ENCODE data around the gene RAB37. TPM values are rescaled to one million over a fixed set of nuclear protein-coding genes. Genes with fewer than 3 reads are reported as not detected.

The RAB37 gene
- total and polyA plus RNA-seq, 2 of the 8 experiments (the other 6 are each of a cell fraction or from before 2014, with no cell fraction given) = 5.5 to 6.1 TPM

GRCh38 chr17:74722782-74723181, 14.3 kb upstream of the RAB37 start:
- ChIA-PET CTCF (ENCODE audit: partially characterized antibody) (interaction anchor here (1.2 to 1.5 kb wide), 2 partner anchors 15 to 22 kb away, joined by 3 to 5 read pairs; no protein-coding TSS in a partner anchor), POLR2A (ENCODE audit: partially characterized antibody) (no interaction called here)
- Histone ChIP-seq H2BK120ac (replicated peaks; ENCODE audit: low read depth, low read length) (no peak overlapping the region), H2BK20ac (ENCODE audit: low read length) (no peak overlapping the region), H3K9ac (replicated peaks in 1 of 4; ENCODE audit: extremely low read depth in 1 of 4, low read depth in 3 of 4, low read length in 3 of 4) (no peak overlapping the region), H4K5ac (ENCODE audit: insufficient read length, low read depth, low read length) (no peak overlapping the region), H4K20me1 (replicated peaks in 1 of 2; ENCODE audit: control insufficient read depth in 1 of 2, insufficient read depth in 2 of 2, low read length in 2 of 2) (no peaks in the 10 kb centered on the region), H3K79me1 (ENCODE audit: low read depth, low read length) (no peaks in the 10 kb centered on the region), H2BK12ac (ENCODE audit: low read depth, low read length) (no peak overlapping the region), H3K9me3 (ENCODE audit: insufficient read depth in 2 of 2, low read depth in 1 of 2, low read length in 1 of 2) (no peaks in the 10 kb centered on the region), H3K4ac (replicated peaks; ENCODE audit: insufficient read length, low read depth, low read length) (no peak overlapping the region), H2BK15ac (ENCODE audit: low read length) (no peak overlapping the region), H3K18ac (ENCODE audit: extremely low read depth, low read length) (no peak overlapping the region), H3K4me2 (ENCODE audit: insufficient read depth in 1 of 2, low read depth in 2 of 2, low read length in 2 of 2) (no peak overlapping the region), H3K14ac (ENCODE audit: insufficient read length) (no peak overlapping the region), H2AFZ (ENCODE audit: low read length) (no peak overlapping the region), H3K36me3 (ENCODE audit: control insufficient read depth in 2 of 4, insufficient read depth in 4 of 4, low read length in 3 of 4) (no peaks in the 10 kb centered on the region), H3K27me3 (replicated peaks in 1 of 4; ENCODE audit: control insufficient read depth in 3 of 4, extremely low read depth in 1 of 4, insufficient read depth in 3 of 4, low read length in 3 of 4) (no peaks in the 10 kb centered on the region; a peak in 3 of 7 replicates), H4K8ac (ENCODE audit: extremely low read depth, insufficient read depth, low read length) (no peak overlapping the region), H2BK5ac (ENCODE audit: low read depth, low read length) (no peak overlapping the region), H3K4me1 (replicated peaks in 1 of 4; ENCODE audit: control insufficient read depth in 3 of 4, insufficient read depth in 4 of 4, low read length in 3 of 4) (no peaks in the 10 kb centered on the region), H2AK5ac (ENCODE audit: low read depth, low read length) (no peak overlapping the region), H3K23me2 (ENCODE audit: low read depth, low read length) (no peaks in the 10 kb centered on the region), H3K4me3 (ENCODE audit: extremely low read depth in 1 of 4, insufficient read depth in 2 of 4, low read depth in 3 of 4, low read length in 4 of 4) (no peak overlapping the region), H3K56ac (replicated peaks; ENCODE audit: insufficient read length, low read depth, low read length) (no peak overlapping the region), H3K79me2 (ENCODE audit: control insufficient read depth in 1 of 2, insufficient read depth in 2 of 2, low read length in 2 of 2) (no peaks in the 10 kb centered on the region), H3K23ac (ENCODE audit: insufficient read length) (no peak overlapping the region), H4K91ac (replicated peaks; ENCODE audit: insufficient read length, low read length) (no peak overlapping the region), H3K27ac (ENCODE audit: low read depth, low read length) (no peak overlapping the region)
- FAIRE-seq = no peak
- DNase-seq (ENCODE audit: low read depth in 1 of 2, low spot score in 2 of 2) = no peak
- 97% methylated on average over 4 of the region's 4 CpGs; no CpG with 5 or more reads in 1 of the 2 experiments for WGBS, 2 experiments (ENCODE audit: extremely low coverage in 1 of 2, insufficient coverage in 1 of 2, insufficient read length in 1 of 2, insufficient replicate concordance in 2 of 2, low coverage in 1 of 2, low lambda C conversion rate in 2 of 2, missing lambda C conversion rate in 1 of 2)

Measured in H1 (cell line).